Measurements from ENCODE around the gene RDH14.

- TF ChIP-seq CTCF (IDR thresholded peaks at IDR 0.05) (no peak), POLR2A (IDR thresholded peaks at IDR 0.05) (no peak), POLR2AphosphoS5 (IDR thresholded peaks at IDR 0.05) (no peak)
Observed at GRCh38 chr2:18558458-18558857, 2.0 kb downstream of the RDH14 start.
